Fibroblast of pulmonary artery (primary cell): ENCODE results near the gene KCNIP4.

ENCODE experiments used
- DNase-seq: peaks from one replicate; pipeline ENCODE4 v3.0.0-alpha.2; 2010; ENCODE audit warnings: low read depth
- H3K4me3 ChIP-seq: replicated peaks from 2 replicates; pipeline ENCODE4 v1.5.1; 2011; ENCODE audit warnings: low read depth, mild to moderate bottlenecking, control low read depth, low read length, moderate library complexity
- TF ChIP-seq, protein P1 (sequence below): IDR thresholded peaks from 2 replicates; pipeline ENCODE4 v1.5.1; 2011; ENCODE audit warnings: mild to moderate bottlenecking, control low read depth, low read length, inconsistent platforms; ENCODE audit errors: missing control alignments

Gene KCNIP4

DNA sequence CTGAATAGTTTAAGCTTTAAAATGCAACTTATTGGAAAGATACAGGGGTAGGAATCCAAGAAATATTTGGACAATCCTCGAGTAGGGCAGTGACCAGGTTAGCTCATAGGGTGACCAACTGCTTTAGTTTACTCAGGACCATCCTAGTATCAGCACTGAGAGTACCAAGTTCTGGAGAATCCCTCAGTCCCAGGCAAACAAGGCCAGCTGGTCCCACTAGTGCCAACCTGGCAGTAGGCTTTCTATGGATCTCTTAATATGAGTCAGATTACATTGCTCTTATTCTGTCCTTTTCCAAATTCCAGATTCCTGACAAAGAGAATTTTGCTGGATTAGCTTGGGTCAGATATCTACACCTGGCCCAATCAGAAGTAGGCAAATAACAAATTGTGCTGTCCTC lies 493.7 kb downstream of the KCNIP4 start:
- TF ChIP-seq, protein P1, sequence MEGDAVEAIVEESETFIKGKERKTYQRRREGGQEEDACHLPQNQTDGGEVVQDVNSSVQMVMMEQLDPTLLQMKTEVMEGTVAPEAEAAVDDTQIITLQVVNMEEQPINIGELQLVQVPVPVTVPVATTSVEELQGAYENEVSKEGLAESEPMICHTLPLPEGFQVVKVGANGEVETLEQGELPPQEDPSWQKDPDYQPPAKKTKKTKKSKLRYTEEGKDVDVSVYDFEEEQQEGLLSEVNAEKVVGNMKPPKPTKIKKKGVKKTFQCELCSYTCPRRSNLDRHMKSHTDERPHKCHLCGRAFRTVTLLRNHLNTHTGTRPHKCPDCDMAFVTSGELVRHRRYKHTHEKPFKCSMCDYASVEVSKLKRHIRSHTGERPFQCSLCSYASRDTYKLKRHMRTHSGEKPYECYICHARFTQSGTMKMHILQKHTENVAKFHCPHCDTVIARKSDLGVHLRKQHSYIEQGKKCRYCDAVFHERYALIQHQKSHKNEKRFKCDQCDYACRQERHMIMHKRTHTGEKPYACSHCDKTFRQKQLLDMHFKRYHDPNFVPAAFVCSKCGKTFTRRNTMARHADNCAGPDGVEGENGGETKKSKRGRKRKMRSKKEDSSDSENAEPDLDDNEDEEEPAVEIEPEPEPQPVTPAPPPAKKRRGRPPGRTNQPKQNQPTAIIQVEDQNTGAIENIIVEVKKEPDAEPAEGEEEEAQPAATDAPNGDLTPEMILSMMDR = no peak
- DNase-seq = no peak
- no peak overlapping the region for H3K4me3 ChIP-seq

DNA sequence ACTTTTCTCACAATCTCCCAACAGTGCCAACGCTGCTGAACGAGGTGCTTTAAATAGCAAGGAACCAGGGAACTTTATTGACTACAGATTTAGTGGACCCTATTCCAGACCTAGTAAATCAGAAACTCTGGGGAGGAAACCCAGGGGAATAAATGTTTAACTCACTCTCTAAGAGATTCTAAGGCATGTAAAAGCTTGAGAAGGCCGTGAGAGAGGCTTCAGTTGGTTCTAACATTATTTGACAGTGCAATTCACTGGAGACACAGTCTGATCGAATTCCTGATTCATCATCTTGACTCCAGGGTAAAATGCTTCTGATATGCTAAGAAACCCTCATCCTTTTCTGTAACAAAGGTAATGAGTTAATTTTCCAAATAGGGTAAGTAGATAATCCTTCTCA lies 494.4 kb downstream of the KCNIP4 start:
- TF ChIP-seq, protein P1 = no peak
- DNase-seq = no peak
- H3K4me3 ChIP-seq = no peak overlapping the region

DNA sequence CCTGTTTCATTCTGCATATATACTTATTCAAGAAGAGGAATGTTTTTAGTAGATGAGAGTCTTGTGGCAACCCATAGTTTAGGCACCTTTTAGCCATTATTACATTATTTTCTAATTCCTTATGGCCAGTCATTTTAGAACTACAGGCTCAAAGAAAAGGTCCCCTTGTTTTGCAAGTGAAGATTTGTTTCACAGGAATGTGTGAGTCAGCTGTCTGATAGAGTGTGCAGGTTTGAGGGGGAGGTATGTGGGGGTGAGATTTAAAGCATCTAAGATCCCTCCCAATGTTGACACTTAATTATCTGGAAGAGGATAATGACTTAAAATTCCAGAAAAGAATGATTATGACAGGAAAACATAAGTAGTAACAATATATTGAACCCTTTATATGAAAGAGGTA lies 495.6 kb downstream of the KCNIP4 start:
- no peak overlapping the region for H3K4me3 ChIP-seq
- DNase-seq = no peak
- TF ChIP-seq, protein P1 = no peak

DNA sequence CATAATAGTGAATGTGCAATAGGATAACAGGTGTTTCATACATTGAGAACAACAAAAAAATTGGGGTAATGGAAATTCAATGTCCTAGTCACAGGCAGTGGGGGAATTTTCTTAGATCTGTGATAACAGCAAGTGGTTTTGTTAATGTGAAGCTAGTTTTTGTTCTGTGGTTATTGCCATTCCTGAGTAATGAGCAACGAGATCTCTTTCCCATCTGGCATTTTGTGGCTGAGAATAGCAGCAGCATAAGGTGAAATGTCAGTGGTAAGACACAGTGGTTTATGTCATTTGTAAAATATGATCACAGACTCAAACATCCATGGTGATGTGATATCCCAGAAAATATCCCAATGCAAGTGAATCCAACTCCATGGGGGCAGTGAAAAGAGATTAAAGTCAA lies 497.5 kb downstream of the KCNIP4 start:
- TF ChIP-seq, protein P1 = no peak
- peak; percentile 8 for DNase-seq
- no peak overlapping the region for H3K4me3 ChIP-seq

DNA sequence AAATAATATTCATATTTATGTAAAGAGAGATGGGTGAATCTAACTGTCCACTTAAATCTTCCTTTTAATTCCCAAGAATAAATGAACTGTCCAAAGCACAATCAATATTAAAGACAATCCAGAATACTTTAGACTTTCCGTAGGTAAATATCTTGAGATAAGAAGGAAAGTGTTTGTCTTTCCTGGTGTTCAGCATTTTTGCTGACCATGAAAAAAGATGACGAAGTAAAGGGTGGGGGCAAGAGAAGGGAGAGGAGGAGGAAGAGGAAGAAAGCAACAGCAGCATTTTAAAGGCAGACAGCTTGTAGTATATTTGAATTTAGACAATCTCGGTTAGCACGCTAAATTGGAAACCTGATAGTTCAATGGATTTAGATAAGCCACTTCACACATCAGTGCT lies 498.2 kb downstream of the KCNIP4 start:
- no peak for DNase-seq
- TF ChIP-seq, protein P1 = no peak
- no peak overlapping the region for H3K4me3 ChIP-seq

DNA sequence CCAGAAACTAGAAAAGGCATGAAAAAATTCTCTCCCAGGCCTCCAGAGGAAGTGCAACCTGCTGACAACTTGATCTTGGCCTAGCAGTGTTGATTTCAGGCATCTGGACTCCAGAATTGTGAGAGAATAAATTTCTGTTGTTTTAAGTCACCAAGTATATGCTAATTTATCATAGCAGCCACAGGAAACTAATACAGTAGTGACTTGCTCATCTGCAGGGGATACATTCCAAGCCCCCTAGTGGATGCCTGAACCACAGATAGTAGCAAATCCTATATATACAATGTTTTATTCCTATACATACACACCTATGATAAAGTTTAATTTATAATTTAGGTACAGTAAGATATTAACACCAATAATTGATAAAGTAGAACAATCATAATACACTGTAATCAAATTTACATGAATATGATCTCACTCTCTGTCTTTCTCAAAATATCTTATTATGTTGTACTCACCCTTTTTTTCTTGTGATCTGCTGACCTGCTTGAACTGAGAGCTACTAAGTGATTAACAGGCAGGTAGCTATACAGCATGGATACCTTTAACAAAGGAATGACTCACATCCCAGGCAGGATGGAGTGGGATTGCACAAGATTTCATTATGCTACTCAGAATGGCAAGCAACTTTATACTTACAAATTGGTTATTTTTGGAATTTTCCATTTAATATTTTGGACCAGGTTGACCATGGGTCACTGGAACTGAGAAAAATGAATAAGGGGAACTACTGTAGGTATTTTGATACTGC lies 501.1 kb downstream of the KCNIP4 start:
- TF ChIP-seq, protein P1 = no peak
- DNase-seq = no peak
- H3K4me3 ChIP-seq = no peak overlapping the region

DNA sequence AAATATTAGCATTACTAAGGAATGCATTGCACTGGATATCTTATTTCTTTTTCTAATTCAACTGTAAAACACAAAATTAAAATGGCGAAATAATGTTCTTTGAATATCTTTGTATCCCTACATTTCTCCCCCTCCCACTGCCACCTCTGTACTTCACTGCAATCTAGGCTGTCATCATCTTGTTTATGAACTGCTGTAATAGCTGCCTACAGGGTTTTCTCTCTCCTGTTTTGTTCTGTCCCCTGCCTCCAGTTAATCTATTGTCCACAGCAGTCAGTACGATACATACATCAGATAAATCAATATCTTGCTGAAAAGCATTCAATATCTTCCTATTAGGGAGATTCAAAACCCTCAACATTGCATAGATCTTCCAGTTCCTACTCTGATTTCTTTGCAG lies 528.4 kb downstream of the KCNIP4 start:
- TF ChIP-seq, protein P1 = no peak
- H3K4me3 ChIP-seq = no peak overlapping the region
- DNase-seq = no peak
